GM23338 (cell line): ENCODE measurements around the gene DLST. TPM values are rescaled to one million over a fixed set of nuclear protein-coding genes. Genes with fewer than 3 reads are reported as not detected.

Source experiments
- ATAC-seq: fragments of 200-7000 bp; cut with Tn5 transposase; 3 replicates; pipeline ENCODE4 v1.9.1; 2020
- DNase-seq: peaks from one replicate; pipeline ENCODE4 v3.0.0-alpha.2; 2015; ENCODE audit warnings: low spot score
- H2AFZ ChIP-seq: fragments of 200-600 bp; sonication (generic); 2 replicates; pipeline ENCODE4 v1.8.0; 2016; ENCODE audit warnings: antibody characterized with exemption, mild to moderate bottlenecking, moderate library complexity
- H3F3A ChIP-seq: fragments of 200-600 bp; sonication (generic); replicated peaks from 2 replicates; pipeline ENCODE4 v1.8.0; 2017; ENCODE audit warnings: antibody characterized with exemption, mixed run types, low read depth
- H3K27ac ChIP-seq: fragments of 200-600 bp; sonication (generic); 2 replicates; pipeline ENCODE4 v1.6.1; 2016; ENCODE audit warnings: low read depth
- H3K27me3 ChIP-seq: fragments of 200-600 bp; sonication (generic); 2 replicates; pipeline ENCODE4 v1.8.0; 2016; ENCODE audit warnings: mild to moderate bottlenecking, mixed run types, moderate library complexity; ENCODE audit not compliant: insufficient read depth
- H3K36me3 ChIP-seq: fragments of 200-600 bp; sonication (generic); 2 replicates; pipeline ENCODE4 v1.8.0; 2016; ENCODE audit warnings: mild to moderate bottlenecking; ENCODE audit not compliant: insufficient read depth
- H3K4me1 ChIP-seq: fragments of 200-600 bp; sonication (generic); 2 replicates; pipeline ENCODE4 v1.8.0; 2016; ENCODE audit warnings: mild to moderate bottlenecking, moderate library complexity; ENCODE audit not compliant: insufficient read depth
- H3K4me2 ChIP-seq: fragments of 200-600 bp; sonication (generic); 2 replicates; pipeline ENCODE4 v1.7.1; 2017; ENCODE audit warnings: mixed run types
- H3K4me3 ChIP-seq: fragments of 200-600 bp; sonication (generic); 2 replicates; pipeline ENCODE4 v1.6.1; 2016; ENCODE audit warnings: mixed run types
- H3K79me2 ChIP-seq: fragments of 200-600 bp; sonication (generic); replicated peaks from 2 replicates; pipeline ENCODE4 v1.8.0; 2017; ENCODE audit warnings: mild to moderate bottlenecking; ENCODE audit not compliant: insufficient read depth
- H3K9me2 ChIP-seq: fragments of 200-600 bp; sonication (generic); 2 replicates; pipeline ENCODE4 v1.8.0; 2017; ENCODE audit not compliant: insufficient read depth
- H4K20me1 ChIP-seq: fragments of 200-600 bp; sonication (generic); replicated peaks from 2 replicates; pipeline ENCODE4 v1.8.0; 2017; ENCODE audit warnings: mild to moderate bottlenecking; ENCODE audit not compliant: insufficient read depth
- H3K27ac Mint-ChIP-seq: 2 replicates; pipeline ENCODE4 v1.8.0; 2020; ENCODE audit warnings: inconsistent platforms, mild to moderate bottlenecking, moderate library complexity, mixed read lengths
- H3K27me3 Mint-ChIP-seq: 3 replicates; pipeline ENCODE4 v1.8.0; 2022; ENCODE audit warnings: low read depth, mild to moderate bottlenecking, moderate library complexity, mixed read lengths, inconsistent platforms; ENCODE audit not compliant: insufficient read depth, poor library complexity
- H3K36me3 Mint-ChIP-seq: 3 replicates; pipeline ENCODE4 v1.8.0; 2021; ENCODE audit warnings: low read depth, mild to moderate bottlenecking, inconsistent platforms, moderate library complexity, mixed read lengths
- H3K4me1 Mint-ChIP-seq: 3 replicates; pipeline ENCODE4 v1.8.0; 2020; ENCODE audit warnings: mild to moderate bottlenecking, inconsistent platforms, mixed read lengths
- H3K4me3 Mint-ChIP-seq: 3 replicates; pipeline ENCODE4 v1.8.0; 2021; ENCODE audit warnings: moderate library complexity, mild to moderate bottlenecking, inconsistent platforms, mixed read lengths
- H3K9me3 Mint-ChIP-seq: 3 replicates; pipeline ENCODE4 v1.8.0; 2020; ENCODE audit warnings: moderate library complexity, mild to moderate bottlenecking, inconsistent platforms, mixed read lengths
- CREB1 ChIP-seq: fragments of 250-450 bp; sonication (Bioruptor Pico); IDR thresholded peaks from 2 replicates; pipeline ENCODE4 v1.5.0; 2020; ENCODE audit warnings: low read depth, mild to moderate bottlenecking, moderate library complexity
- CTCF ChIP-seq, 2 experiments: fragments of 200-600 bp in 1 of 2; sonication (generic) in 1 of 2; conservative IDR thresholded peaks; 2 replicates each; pipeline versions ENCODE4 v1.5.1 to v1.6.1; 2016 to 2017; ENCODE audit warnings: antibody characterized with exemption in 2 of 2, low read depth in 2 of 2, mild to moderate bottlenecking in 2 of 2, moderate library complexity in 1 of 2
- ETS1 ChIP-seq: IDR thresholded peaks from 2 replicates; pipeline ENCODE4 v1.6.1; 2016; ENCODE audit warnings: antibody characterized with exemption
- EZH2 ChIP-seq: fragments of 200-600 bp; sonication (generic); IDR thresholded peaks from one replicate; pipeline ENCODE4 v1.8.0; 2017; ENCODE audit warnings: antibody characterized with exemption, mild to moderate bottlenecking, low read depth; ENCODE audit not compliant: unreplicated experiment
- EZH2phosphoT487 ChIP-seq: fragments of 200-600 bp; sonication (generic); IDR thresholded peaks from one replicate; pipeline ENCODE4 v1.8.1; 2018; ENCODE audit warnings: antibody characterized with exemption; ENCODE audit not compliant: unreplicated experiment
- JUNB ChIP-seq: IDR thresholded peaks from one replicate; pipeline ENCODE4 v1.6.1; 2016; ENCODE audit warnings: antibody characterized with exemption; ENCODE audit not compliant: unreplicated experiment
- NANOG ChIP-seq: IDR thresholded peaks from 2 replicates; pipeline ENCODE4 v1.6.1; 2016; ENCODE audit warnings: antibody characterized with exemption, borderline replicate concordance
- POLR2AphosphoS5 ChIP-seq: IDR thresholded peaks from 2 replicates; pipeline ENCODE4 v1.6.1; 2016; ENCODE audit warnings: antibody characterized with exemption, low read depth
- STAT1 ChIP-seq: IDR thresholded peaks from one replicate; pipeline ENCODE4 v1.6.1; 2016; ENCODE audit warnings: antibody characterized with exemption; ENCODE audit not compliant: unreplicated experiment
- ZNF114 ChIP-seq: fragments of 250-450 bp; sonication (Bioruptor Pico); IDR thresholded peaks from 2 replicates; pipeline ENCODE4 v1.5.0; 2020; ENCODE audit warnings: mild to moderate bottlenecking, moderate library complexity
- ZNF331 ChIP-seq: fragments of 250-450 bp; sonication (Bioruptor Pico); IDR thresholded peaks from 2 replicates; pipeline ENCODE4 v1.5.0; 2020; ENCODE audit warnings: low read depth, mild to moderate bottlenecking, moderate library complexity
- polyA plus RNA-seq: library from polyadenylated mRNA; unstranded; fragments of >200 nt; fragmentation: Nextera tagmentation; extraction: Ambion mirVana; gene quantifications from 2 replicates; pipeline ENCODE4 v1.2.1, GENCODE V29; 2016
- total RNA-seq: library from RNA; depleted of rRNA; stranded (reverse); fragments of >200 nt; shearing (Covaris generic); gene quantifications from 2 replicates; pipeline ENCODE4 v1.2.3, GENCODE V29; 2014
- TF ChIP-seq, protein P1 (sequence below): IDR thresholded peaks from one replicate; pipeline ENCODE4 v1.6.1; 2018; ENCODE audit warnings: antibody characterized with exemption; ENCODE audit not compliant: unreplicated experiment
- TF ChIP-seq, protein P2 (sequence below): fragments of 250-450 bp; sonication (Bioruptor Pico); IDR thresholded peaks from 2 replicates; pipeline ENCODE4 v1.5.0; 2020; ENCODE audit warnings: mild to moderate bottlenecking, moderate library complexity

The DLST gene
- total and polyA plus RNA-seq, 2 experiments from 2014 or later = 11.2 to 106 TPM

DNA sequence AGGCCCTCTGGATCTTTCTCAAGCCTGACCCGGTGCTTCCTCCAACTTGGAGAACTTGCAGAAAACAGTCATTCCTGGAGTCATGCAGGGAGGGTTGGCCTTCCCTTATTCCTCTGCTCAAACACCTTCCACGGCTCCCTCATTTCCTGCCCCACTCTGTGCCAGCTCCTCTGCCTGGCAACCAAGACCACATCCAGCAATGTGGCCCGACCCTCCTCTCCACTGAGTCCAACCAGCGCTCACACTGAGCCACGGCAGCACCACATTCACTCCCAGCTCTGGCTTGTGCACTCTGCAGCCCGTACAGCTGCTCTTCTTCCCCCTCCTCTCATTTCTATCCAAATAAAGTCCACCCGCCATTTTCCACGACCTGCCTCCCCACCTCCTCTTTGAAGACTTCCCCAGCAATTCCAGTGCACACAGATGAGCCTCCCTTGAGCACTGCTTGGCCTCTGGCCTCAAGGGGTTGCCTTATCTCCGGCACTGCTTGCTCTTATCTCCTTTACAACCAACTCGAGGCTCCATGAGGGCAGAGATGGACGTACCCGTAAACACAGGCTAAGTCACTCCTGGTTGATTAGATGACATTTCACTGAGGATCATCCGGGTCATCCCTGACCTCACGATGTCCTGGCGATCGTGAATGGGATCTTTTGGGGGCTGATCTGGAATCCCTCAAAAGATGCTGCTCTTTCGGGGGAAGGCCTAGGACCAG is 68.3 kb downstream of the DLST start:
- no peaks in the 10 kb centered on the region for H3K9me2 ChIP-seq
- H3K27ac ChIP-seq = no peak overlapping the region
- H3K4me1 Mint-ChIP-seq = peaks cover 13% of the 10 kb centered on the region; the same call in 2 of the 3 replicates
- 0 out of 2 replicates have a peak, but pooled peaks cover 5% of the 10 kb centered on the region for H3F3A ChIP-seq
- no peaks in the 10 kb centered on the region; the same call in 2 of the 3 replicates for H3K9me3 Mint-ChIP-seq
- H3K4me1 ChIP-seq = peaks cover 7% of the 10 kb centered on the region
- H3K36me3 ChIP-seq = no peaks in the 10 kb centered on the region
- H3K27me3 ChIP-seq = 0 out of 2 replicates have a peak, but pooled peaks cover 1% of the 10 kb centered on the region
- ATAC-seq (no peak), DNase-seq (no peak)
- H4K20me1 ChIP-seq = no peaks in the 10 kb centered on the region
- H3K27ac Mint-ChIP-seq = 0 out of 2 replicates have a peak overlapping the region, but pooled peaks have one; percentile 23
- no peaks in the 10 kb centered on the region; the same call in 2 of the 3 replicates for H3K36me3 Mint-ChIP-seq
- H3K27me3 Mint-ChIP-seq = peaks cover 17% of the 10 kb centered on the region
- H3K79me2 ChIP-seq = no peaks in the 10 kb centered on the region
- H3K4me2 ChIP-seq = no peak overlapping the region
- no peak overlapping the region for H2AFZ ChIP-seq
- TF ChIP-seq EZH2phosphoT487 (no peak), ETS1 (no peak), CTCF (conservative IDR thresholded peaks at IDR 0.05; ENCODE audit: low read depth in 2 of 2) (no peak), EZH2 (no peak), NANOG (no peak), STAT1 (no peak), POLR2AphosphoS5 (no peak), JUNB (no peak), CREB1 (no peak), ZNF331 (CRISPR knock-in tag) (no peak), ZNF114 (CRISPR knock-in tag) (no peak)
- TF ChIP-seq, protein P1, sequence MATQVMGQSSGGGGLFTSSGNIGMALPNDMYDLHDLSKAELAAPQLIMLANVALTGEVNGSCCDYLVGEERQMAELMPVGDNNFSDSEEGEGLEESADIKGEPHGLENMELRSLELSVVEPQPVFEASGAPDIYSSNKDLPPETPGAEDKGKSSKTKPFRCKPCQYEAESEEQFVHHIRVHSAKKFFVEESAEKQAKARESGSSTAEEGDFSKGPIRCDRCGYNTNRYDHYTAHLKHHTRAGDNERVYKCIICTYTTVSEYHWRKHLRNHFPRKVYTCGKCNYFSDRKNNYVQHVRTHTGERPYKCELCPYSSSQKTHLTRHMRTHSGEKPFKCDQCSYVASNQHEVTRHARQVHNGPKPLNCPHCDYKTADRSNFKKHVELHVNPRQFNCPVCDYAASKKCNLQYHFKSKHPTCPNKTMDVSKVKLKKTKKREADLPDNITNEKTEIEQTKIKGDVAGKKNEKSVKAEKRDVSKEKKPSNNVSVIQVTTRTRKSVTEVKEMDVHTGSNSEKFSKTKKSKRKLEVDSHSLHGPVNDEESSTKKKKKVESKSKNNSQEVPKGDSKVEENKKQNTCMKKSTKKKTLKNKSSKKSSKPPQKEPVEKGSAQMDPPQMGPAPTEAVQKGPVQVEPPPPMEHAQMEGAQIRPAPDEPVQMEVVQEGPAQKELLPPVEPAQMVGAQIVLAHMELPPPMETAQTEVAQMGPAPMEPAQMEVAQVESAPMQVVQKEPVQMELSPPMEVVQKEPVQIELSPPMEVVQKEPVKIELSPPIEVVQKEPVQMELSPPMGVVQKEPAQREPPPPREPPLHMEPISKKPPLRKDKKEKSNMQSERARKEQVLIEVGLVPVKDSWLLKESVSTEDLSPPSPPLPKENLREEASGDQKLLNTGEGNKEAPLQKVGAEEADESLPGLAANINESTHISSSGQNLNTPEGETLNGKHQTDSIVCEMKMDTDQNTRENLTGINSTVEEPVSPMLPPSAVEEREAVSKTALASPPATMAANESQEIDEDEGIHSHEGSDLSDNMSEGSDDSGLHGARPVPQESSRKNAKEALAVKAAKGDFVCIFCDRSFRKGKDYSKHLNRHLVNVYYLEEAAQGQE = no peak
- TF ChIP-seq, protein P2, sequence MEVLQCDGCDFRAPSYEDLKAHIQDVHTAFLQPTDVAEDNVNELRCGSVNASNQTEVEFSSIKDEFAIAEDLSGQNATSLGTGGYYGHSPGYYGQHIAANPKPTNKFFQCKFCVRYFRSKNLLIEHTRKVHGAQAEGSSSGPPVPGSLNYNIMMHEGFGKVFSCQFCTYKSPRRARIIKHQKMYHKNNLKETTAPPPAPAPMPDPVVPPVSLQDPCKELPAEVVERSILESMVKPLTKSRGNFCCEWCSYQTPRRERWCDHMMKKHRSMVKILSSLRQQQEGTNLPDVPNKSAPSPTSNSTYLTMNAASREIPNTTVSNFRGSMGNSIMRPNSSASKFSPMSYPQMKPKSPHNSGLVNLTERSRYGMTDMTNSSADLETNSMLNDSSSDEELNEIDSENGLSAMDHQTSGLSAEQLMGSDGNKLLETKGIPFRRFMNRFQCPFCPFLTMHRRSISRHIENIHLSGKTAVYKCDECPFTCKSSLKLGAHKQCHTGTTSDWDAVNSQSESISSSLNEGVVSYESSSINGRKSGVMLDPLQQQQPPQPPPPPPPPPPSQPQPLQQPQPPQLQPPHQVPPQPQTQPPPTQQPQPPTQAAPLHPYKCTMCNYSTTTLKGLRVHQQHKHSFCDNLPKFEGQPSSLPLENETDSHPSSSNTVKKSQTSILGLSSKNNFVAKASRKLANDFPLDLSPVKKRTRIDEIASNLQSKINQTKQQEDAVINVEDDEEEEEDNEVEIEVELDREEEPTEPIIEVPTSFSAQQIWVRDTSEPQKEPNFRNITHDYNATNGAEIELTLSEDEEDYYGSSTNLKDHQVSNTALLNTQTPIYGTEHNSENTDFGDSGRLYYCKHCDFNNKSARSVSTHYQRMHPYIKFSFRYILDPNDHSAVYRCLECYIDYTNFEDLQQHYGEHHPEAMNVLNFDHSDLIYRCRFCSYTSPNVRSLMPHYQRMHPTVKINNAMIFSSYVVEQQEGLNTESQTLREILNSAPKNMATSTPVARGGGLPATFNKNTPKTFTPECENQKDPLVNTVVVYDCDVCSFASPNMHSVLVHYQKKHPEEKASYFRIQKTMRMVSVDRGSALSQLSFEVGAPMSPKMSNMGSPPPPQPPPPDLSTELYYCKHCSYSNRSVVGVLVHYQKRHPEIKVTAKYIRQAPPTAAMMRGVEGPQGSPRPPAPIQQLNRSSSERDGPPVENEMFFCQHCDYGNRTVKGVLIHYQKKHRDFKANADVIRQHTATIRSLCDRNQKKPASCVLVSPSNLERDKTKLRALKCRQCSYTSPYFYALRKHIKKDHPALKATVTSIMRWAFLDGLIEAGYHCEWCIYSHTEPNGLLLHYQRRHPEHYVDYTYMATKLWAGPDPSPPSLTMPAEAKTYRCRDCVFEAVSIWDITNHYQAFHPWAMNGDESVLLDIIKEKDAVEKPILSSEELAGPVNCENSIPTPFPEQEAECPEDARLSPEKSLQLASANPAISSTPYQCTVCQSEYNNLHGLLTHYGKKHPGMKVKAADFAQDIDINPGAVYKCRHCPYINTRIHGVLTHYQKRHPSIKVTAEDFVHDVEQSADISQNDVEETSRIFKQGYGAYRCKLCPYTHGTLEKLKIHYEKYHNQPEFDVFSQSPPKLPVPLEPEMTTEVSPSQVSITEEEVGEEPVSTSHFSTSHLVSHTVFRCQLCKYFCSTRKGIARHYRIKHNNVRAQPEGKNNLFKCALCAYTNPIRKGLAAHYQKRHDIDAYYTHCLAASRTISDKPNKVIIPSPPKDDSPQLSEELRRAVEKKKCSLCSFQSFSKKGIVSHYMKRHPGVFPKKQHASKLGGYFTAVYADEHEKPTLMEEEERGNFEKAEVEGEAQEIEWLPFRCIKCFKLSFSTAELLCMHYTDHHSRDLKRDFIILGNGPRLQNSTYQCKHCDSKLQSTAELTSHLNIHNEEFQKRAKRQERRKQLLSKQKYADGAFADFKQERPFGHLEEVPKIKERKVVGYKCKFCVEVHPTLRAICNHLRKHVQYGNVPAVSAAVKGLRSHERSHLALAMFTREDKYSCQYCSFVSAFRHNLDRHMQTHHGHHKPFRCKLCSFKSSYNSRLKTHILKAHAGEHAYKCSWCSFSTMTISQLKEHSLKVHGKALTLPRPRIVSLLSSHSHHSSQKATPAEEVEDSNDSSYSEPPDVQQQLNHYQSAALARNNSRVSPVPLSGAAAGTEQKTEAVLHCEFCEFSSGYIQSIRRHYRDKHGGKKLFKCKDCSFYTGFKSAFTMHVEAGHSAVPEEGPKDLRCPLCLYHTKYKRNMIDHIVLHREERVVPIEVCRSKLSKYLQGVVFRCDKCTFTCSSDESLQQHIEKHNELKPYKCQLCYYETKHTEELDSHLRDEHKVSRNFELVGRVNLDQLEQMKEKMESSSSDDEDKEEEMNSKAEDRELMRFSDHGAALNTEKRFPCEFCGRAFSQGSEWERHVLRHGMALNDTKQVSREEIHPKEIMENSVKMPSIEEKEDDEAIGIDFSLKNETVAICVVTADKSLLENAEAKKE = no peak
- no peak overlapping the region for H3K4me3 ChIP-seq
- no peak overlapping the region for H3K4me3 Mint-ChIP-seq
